Esophagus muscularis mucosa (tissue), 3 donors: ENCODE results near the gene ACSBG1.

ENCODE experiments used
- POLR2AphosphoS5 ChIP-seq, 2 donors: sonication (generic); formaldehyde crosslinking; IDR thresholded peaks; one replicate each; pipeline ENCODE4 v1.6.1; 2017; ENCODE audit warnings: antibody characterized with exemption in 2 of 2
- TF ChIP-seq, protein P1 (sequence below), 3 experiments: fragments of 200-600 bp in 2 of 3; fragments of 450-650 bp in 1 of 3; sonication (generic) in 2 of 3; IDR thresholded peaks; one replicate each; pipeline ENCODE4 v1.5.1; 2017 to 2019; ENCODE audit warnings: antibody characterized with exemption in 3 of 3, mild to moderate bottlenecking in 2 of 3, moderate library complexity in 1 of 3

DNA sequence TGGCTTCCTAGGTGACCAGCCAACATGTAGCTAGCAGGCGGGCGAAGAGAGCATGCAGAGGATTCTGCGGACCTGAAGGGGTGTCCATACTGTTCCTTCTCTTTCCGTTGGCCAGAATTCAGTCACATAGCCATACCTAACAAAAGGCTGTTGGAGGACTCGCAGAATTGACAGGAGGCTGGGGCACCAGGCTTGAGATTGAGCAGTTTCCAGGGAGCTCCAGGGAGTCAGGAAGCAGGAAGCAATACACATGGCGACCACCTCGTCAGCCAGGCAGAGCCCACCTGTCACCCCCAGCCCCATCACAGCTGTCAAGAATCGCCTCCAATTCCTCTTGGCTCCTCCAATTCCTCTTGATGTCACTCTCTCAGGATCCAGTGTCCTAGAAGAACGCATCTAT is 16.8 kb upstream of the ACSBG1 start:
- no peak for TF ChIP-seq POLR2AphosphoS5 (IDR thresholded peaks at IDR 0.05)
- TF ChIP-seq, protein P1, sequence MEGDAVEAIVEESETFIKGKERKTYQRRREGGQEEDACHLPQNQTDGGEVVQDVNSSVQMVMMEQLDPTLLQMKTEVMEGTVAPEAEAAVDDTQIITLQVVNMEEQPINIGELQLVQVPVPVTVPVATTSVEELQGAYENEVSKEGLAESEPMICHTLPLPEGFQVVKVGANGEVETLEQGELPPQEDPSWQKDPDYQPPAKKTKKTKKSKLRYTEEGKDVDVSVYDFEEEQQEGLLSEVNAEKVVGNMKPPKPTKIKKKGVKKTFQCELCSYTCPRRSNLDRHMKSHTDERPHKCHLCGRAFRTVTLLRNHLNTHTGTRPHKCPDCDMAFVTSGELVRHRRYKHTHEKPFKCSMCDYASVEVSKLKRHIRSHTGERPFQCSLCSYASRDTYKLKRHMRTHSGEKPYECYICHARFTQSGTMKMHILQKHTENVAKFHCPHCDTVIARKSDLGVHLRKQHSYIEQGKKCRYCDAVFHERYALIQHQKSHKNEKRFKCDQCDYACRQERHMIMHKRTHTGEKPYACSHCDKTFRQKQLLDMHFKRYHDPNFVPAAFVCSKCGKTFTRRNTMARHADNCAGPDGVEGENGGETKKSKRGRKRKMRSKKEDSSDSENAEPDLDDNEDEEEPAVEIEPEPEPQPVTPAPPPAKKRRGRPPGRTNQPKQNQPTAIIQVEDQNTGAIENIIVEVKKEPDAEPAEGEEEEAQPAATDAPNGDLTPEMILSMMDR (IDR thresholded peaks at IDR 0.05) = no peak
